WTC11 (cell line): Measurements from ENCODE around the gene FAM187B.

Source experiments
- CTCF ChIP-seq: fragments of 200-600 bp; IDR thresholded peaks from 2 replicates; pipeline ENCODE4 v1.8.0; 2022; ENCODE audit warnings: antibody characterized with exemption
- E2F4 ChIP-seq: sonication (generic); formaldehyde crosslinking; IDR thresholded peaks from 2 replicates; pipeline ENCODE4 v1.8.1; 2022; ENCODE audit warnings: low read depth, mild to moderate bottlenecking, moderate library complexity, missing genetic modification reagents, borderline replicate concordance
- HMGXB4 ChIP-seq: sonication (generic); formaldehyde crosslinking; IDR thresholded peaks from 2 replicates; pipeline ENCODE4 v1.8.1; 2023; ENCODE audit warnings: mild to moderate bottlenecking, moderate library complexity, missing genetic modification reagents
- JUN ChIP-seq: sonication (generic); formaldehyde crosslinking; IDR thresholded peaks from 2 replicates; pipeline ENCODE4 v1.8.0; 2023; ENCODE audit warnings: mild to moderate bottlenecking, missing genetic modification reagents
- MAX ChIP-seq: sonication (generic); formaldehyde crosslinking; IDR thresholded peaks from 2 replicates; pipeline ENCODE4 v1.8.0; 2022; ENCODE audit warnings: mild to moderate bottlenecking, missing genetic modification reagents
- PREB ChIP-seq: sonication (generic); formaldehyde crosslinking; IDR thresholded peaks from 2 replicates; pipeline ENCODE4 v1.8.1; 2022; ENCODE audit warnings: mild to moderate bottlenecking, missing genetic modification reagents, moderate library complexity, borderline replicate concordance
- SP1 ChIP-seq: sonication (generic); formaldehyde crosslinking; conservative IDR thresholded peaks from 2 replicates; pipeline ENCODE4 v1.8.1; 2022; ENCODE audit warnings: missing genetic modification reagents
- TP53 ChIP-seq: sonication (generic); formaldehyde crosslinking; IDR thresholded peaks from 2 replicates; pipeline ENCODE4 v1.8.1; 2023; ENCODE audit warnings: mild to moderate bottlenecking, missing genetic modification reagents
- ZNF532 ChIP-seq: fragments of 250-450 bp; sonication (Bioruptor Pico); IDR thresholded peaks from 2 replicates; pipeline ENCODE4 v1.9.0; 2021; ENCODE audit warnings: mild to moderate bottlenecking, borderline replicate concordance

GRCh38 chr19:35204799-35205732, 23.5 kb downstream of the FAM187B start:
- no peak for TF ChIP-seq CTCF
- TF ChIP-seq MAX: no peak
- TF ChIP-seq TP53 (CRISPR knock-in tag): no peak
- no peak for TF ChIP-seq SP1 (CRISPR knock-in tag)
- TF ChIP-seq ZNF532 (CRISPR knock-in tag): no peak
- no peak for TF ChIP-seq JUN (CRISPR knock-in tag)
- no peak for TF ChIP-seq PREB (CRISPR knock-in tag)
- TF ChIP-seq E2F4 (CRISPR knock-in tag): no peak
- no peak for TF ChIP-seq HMGXB4 (CRISPR knock-in tag)
